ENCODE results near the gene CCT2.

Gene CCT2

DNA sequence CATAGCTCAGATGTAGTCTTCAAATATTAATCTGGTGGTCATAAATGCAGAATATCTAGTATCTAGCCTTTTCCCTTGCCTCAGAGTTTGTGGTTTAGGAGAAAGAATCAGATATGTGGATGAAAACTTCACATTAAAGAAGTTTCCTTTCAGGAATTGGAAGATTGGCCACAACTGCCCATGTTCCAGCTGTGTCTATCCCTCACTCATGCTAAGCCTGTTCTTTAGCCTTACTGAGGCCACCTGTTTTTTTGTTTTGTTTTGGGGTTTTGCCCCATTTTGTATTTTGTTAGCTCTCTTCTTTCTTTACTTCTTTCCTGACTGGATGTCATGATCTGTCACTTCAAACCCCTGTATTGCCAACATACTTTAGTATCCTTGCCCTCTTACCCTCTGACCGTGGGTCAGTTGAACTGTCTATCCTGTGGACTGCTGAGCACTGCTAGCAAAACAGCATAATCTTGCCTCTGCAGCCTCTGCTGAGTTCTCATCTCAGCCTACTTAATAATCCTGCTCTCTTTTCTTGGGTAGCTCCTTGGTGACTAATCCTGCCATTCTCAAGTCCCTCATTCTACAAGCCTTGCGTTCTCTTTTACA, 22.0 kb upstream of the CCT2 start:
- peaks cover 0 to 3% of the 10 kb centered on the region in 2 donors for H3K4me1 ChIP-seq (ENCODE audit: control insufficient read depth in 1 of 2, insufficient read depth in 2 of 2, low read length in 2 of 2)
- no peak overlapping the region for H3K27ac ChIP-seq (ENCODE audit: low read length)
- no peaks in the 10 kb centered on the region for H3K9me3 ChIP-seq (ENCODE audit: control insufficient read depth in 1 of 2, low read length in 2 of 2)
- H3K36me3 ChIP-seq (ENCODE audit: control insufficient read depth in 1 of 2, insufficient read depth in 2 of 2, low read length in 2 of 2) = peaks cover 10% of the 10 kb centered on the region in 2 donors
- H3K27me3 ChIP-seq (ENCODE audit: low read depth, low read length) = no peaks in the 10 kb centered on the region
- no peak overlapping the region for H3K4me3 ChIP-seq (ENCODE audit: low read depth in 1 of 2, low read length in 2 of 2)

DNA sequence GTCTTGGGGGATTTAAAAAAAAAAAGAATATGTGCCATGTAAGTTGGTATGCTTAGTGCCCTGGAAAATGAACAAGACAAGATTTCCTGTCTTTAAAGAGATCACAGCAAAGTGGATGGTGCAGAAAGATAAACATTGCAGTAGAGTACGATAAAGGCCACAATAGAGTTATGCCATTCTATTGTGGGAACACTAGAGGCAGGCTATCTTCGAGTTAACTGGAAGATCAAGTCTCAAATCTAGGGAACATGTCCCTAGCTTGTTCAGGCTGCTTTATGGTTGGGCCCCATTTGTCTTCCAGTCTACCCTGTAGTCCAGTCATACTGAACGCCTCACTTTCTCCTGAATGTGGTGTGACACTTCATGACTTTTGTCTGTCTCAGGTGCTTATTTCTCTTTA, 18.7 kb upstream of the CCT2 start:
- Histone ChIP-seq H3K4me3 (ENCODE audit: low read depth in 1 of 2, low read length in 2 of 2) (no peak overlapping the region), H3K27ac (ENCODE audit: low read length) (no peak overlapping the region), H3K9me3 (ENCODE audit: control insufficient read depth in 1 of 2, low read length in 2 of 2) (no peaks in the 10 kb centered on the region), H3K4me1 (ENCODE audit: control insufficient read depth in 1 of 2, insufficient read depth in 2 of 2, low read length in 2 of 2) (peaks cover 0 to 3% of the 10 kb centered on the region in 2 donors), H3K36me3 (ENCODE audit: control insufficient read depth in 1 of 2, insufficient read depth in 2 of 2, low read length in 2 of 2) (peaks cover 10 to 21% of the 10 kb centered on the region in 2 donors), H3K27me3 (ENCODE audit: low read depth, low read length) (no peaks in the 10 kb centered on the region)

DNA sequence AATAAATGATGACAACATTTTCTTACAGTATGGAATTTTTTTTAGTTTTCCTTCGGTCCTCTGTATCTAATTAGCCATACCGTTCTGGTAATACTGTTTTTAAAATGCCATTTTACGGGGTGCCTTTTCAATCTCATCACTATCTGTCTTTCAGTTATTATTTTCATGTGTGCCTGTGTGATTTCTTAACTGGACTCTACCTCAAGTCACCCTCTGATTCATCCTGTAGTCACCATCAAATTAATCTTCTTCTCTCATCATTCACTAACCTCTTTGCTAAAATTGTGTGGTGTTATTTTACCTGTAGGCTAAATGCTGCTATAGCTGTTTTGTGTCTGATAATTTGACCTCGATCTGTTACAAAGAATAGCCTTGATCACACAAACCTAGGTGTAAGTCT, 16.0 kb upstream of the CCT2 start:
- Histone ChIP-seq H3K27ac (ENCODE audit: low read length) (no peak overlapping the region), H3K9me3 (ENCODE audit: control insufficient read depth in 1 of 2, low read length in 2 of 2) (no peaks in the 10 kb centered on the region), H3K36me3 (ENCODE audit: control insufficient read depth in 1 of 2, insufficient read depth in 2 of 2, low read length in 2 of 2) (peaks cover 15 to 32% of the 10 kb centered on the region in 2 donors), H3K27me3 (ENCODE audit: low read depth, low read length) (no peaks in the 10 kb centered on the region), H3K4me1 (ENCODE audit: control insufficient read depth in 1 of 2, insufficient read depth in 2 of 2, low read length in 2 of 2) (peaks cover 0 to 3% of the 10 kb centered on the region in 2 donors), H3K4me3 (ENCODE audit: low read depth in 1 of 2, low read length in 2 of 2) (no peak overlapping the region)

DNA sequence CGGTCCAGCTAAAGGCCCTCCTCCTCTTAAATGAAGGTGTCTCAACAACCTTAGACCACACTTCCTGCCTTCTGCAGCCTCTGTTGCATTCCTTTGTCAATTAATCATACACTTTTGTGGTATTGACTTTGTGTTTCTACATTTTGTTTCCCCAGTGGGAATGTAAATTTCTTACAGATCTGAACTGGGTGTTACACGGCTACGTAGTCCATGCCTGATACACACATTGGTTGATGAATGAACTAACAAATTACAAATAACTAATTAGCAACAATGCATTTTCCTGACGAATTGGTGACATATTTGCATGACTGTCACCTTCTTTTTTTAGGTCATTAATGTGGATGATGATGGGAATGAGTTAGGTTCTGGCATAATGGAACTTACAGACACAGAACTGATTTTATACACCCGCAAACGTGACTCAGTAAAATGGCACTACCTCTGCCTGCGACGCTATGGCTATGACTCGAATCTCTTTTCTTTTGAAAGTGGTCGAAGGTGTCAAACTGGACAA, 15.2 kb upstream of the CCT2 start:
- Histone ChIP-seq H3K4me1 (ENCODE audit: control insufficient read depth in 1 of 2, insufficient read depth in 2 of 2, low read length in 2 of 2) (peaks cover 0 to 3% of the 10 kb centered on the region in 2 donors), H3K9me3 (ENCODE audit: control insufficient read depth in 1 of 2, low read length in 2 of 2) (no peaks in the 10 kb centered on the region), H3K36me3 (ENCODE audit: control insufficient read depth in 1 of 2, insufficient read depth in 2 of 2, low read length in 2 of 2) (peaks cover 20 to 33% of the 10 kb centered on the region in 2 donors), H3K4me3 (ENCODE audit: low read depth in 1 of 2, low read length in 2 of 2) (no peak overlapping the region), H3K27me3 (ENCODE audit: low read depth, low read length) (no peaks in the 10 kb centered on the region), H3K27ac (ENCODE audit: low read length) (no peak overlapping the region)

DNA sequence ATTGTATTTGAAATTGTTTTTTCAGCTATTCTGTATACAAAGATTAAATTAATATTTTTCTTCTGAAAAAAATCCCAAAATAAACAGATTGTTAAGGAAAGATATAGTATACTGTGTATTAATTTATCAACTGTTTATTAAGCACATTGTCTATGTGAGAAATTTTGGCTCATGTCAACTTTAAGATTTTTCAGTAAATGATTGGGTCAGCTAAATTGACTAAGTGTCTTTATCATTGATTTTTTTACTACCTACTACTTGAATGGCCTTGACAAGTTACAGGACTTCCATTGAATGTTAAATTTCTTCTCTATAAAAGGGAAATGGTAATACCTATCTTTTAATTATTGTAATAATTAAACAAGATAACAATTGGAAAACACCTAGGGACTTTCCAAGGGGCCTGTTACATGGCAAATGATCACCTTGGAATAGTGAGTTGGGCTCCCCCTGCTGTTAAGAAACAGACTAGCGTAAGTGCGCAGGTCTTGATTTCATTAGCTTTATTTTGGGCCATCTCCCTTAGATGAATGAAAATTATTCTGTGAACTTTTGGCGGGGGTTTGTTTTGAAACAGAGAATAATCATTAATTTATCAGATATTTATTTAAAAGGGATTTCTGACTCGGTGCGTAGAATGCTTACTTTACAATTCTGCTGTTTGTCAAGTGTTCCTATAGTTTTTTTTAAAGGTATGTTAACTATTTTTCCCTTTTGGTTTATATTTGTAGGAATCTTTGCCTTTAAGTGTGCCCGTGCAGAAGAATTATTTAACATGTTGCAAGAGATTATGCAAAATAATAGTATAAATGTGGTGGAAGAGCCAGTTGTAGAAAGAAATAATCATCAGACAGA, 14.5 kb upstream of the CCT2 start:
- Histone ChIP-seq H3K9me3 (ENCODE audit: control insufficient read depth in 1 of 2, low read length in 2 of 2) (no peaks in the 10 kb centered on the region), H3K27me3 (ENCODE audit: low read depth, low read length) (no peaks in the 10 kb centered on the region), H3K36me3 (ENCODE audit: control insufficient read depth in 1 of 2, insufficient read depth in 2 of 2, low read length in 2 of 2) (peaks cover 26 to 33% of the 10 kb centered on the region in 2 donors), H3K4me3 (ENCODE audit: low read depth in 1 of 2, low read length in 2 of 2) (no peak overlapping the region), H3K27ac (ENCODE audit: low read length) (no peak overlapping the region), H3K4me1 (ENCODE audit: control insufficient read depth in 1 of 2, insufficient read depth in 2 of 2, low read length in 2 of 2) (peaks cover 0 to 3% of the 10 kb centered on the region in 2 donors)

DNA sequence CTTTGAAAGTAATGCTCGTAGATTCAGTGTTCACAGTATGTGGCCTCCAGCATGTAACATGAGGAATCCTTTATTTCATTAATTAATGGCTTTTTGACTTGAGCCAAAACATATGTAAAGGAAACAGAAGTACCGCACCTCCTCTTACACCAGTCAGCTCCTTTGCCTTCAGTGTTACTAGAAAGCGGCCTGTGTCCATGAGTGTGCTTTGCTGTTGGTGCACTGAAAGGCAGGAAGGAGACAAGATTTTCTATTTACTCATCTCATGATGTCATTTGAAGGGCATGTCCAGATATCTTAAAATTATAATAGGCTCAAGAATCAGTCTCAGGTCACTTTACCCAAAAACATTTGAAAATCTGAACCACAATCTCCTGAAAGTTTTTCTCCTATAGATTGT, 9.9 kb upstream of the CCT2 start:
- Histone ChIP-seq H3K27me3 (ENCODE audit: low read depth, low read length) (no peaks in the 10 kb centered on the region), H3K27ac (ENCODE audit: low read length) (no peak overlapping the region), H3K4me1 (ENCODE audit: control insufficient read depth in 1 of 2, insufficient read depth in 2 of 2, low read length in 2 of 2) (no peaks in the 10 kb centered on the region), H3K9me3 (ENCODE audit: control insufficient read depth in 1 of 2, low read length in 2 of 2) (no peaks in the 10 kb centered on the region), H3K36me3 (ENCODE audit: control insufficient read depth in 1 of 2, insufficient read depth in 2 of 2, low read length in 2 of 2) (peaks cover 25 to 26% of the 10 kb centered on the region in 2 donors), H3K4me3 (ENCODE audit: low read depth in 1 of 2, low read length in 2 of 2) (no peak overlapping the region)

DNA sequence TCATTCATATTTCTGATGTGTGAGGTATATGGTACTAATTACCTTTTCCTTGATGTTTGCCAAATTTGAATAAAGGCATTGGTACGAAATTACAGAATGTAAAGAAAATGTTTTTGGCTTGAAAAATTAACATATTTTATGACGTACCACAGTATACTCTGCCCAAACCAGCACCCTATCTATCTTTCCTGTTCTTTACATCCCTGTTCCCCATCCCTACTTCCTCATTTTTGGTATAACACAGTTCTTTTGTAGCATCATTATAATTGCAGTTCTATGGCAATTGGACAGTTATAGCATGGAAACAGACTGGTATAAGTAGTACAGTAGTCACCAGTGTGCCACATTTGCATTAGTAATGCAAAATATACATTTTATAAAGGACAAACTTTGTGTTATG, 7.0 kb upstream of the CCT2 start:
- Histone ChIP-seq H3K4me1 (ENCODE audit: control insufficient read depth in 1 of 2, insufficient read depth in 2 of 2, low read length in 2 of 2) (no peaks in the 10 kb centered on the region), H3K27ac (ENCODE audit: low read length) (no peak overlapping the region), H3K36me3 (ENCODE audit: control insufficient read depth in 1 of 2, insufficient read depth in 2 of 2, low read length in 2 of 2) (peaks cover 16 to 19% of the 10 kb centered on the region in 2 donors), H3K27me3 (ENCODE audit: low read depth, low read length) (no peaks in the 10 kb centered on the region), H3K4me3 (ENCODE audit: low read depth in 1 of 2, low read length in 2 of 2) (no peak overlapping the region), H3K9me3 (ENCODE audit: control insufficient read depth in 1 of 2, low read length in 2 of 2) (no peaks in the 10 kb centered on the region)

DNA sequence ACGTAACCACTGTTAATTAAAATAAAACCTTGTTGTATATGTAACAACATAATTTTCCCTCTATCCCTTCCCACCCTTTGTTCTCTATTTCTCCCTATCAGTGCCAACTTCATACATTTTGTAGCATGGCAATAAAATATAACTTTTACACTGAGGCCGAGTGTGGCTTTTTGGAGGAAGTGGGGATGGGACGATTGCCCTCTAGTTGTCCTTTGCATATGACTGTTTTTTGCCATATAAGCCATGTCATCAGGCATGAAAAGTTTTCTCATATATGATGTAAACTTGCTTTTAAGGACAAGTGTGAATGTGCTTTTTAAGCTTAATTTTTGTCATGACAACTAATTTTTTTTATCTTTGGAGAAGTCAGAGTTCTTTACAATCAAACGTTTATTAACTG, 6.2 kb upstream of the CCT2 start:
- Histone ChIP-seq H3K36me3 (ENCODE audit: control insufficient read depth in 1 of 2, insufficient read depth in 2 of 2, low read length in 2 of 2) (peaks cover 13 to 16% of the 10 kb centered on the region in 2 donors), H3K27ac (ENCODE audit: low read length) (no peak overlapping the region), H3K4me1 (ENCODE audit: control insufficient read depth in 1 of 2, insufficient read depth in 2 of 2, low read length in 2 of 2) (no peaks in the 10 kb centered on the region), H3K27me3 (ENCODE audit: low read depth, low read length) (no peaks in the 10 kb centered on the region), H3K4me3 (ENCODE audit: low read depth in 1 of 2, low read length in 2 of 2) (no peak overlapping the region), H3K9me3 (ENCODE audit: control insufficient read depth in 1 of 2, low read length in 2 of 2) (no peaks in the 10 kb centered on the region)

DNA sequence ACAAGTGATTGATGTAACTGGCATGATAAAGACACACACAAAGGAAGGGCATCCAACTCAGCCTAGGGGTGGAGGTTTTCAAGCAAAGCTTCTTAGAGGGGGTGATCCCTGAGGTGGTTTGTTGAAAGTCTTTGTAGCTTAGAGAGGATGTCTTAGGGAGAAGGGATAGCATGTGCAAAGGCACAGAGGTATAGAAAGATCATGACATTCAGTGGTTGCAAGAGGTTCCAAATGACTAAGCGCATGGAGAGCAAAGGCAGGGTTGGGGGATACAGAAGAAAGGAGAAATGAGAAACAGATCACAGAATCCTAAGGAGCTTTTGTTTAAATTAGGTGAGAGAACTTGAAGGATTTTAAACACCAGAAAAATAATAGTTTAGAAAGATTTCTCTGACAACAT, 5.2 kb upstream of the CCT2 start:
- H3K4me3 ChIP-seq (ENCODE audit: low read depth in 1 of 2, low read length in 2 of 2) = no peak overlapping the region
- H3K9me3 ChIP-seq (ENCODE audit: control insufficient read depth in 1 of 2, low read length in 2 of 2) = no peaks in the 10 kb centered on the region
- no peak overlapping the region for H3K27ac ChIP-seq (ENCODE audit: low read length)
- H3K27me3 ChIP-seq (ENCODE audit: low read depth, low read length) = no peaks in the 10 kb centered on the region
- H3K4me1 ChIP-seq (ENCODE audit: control insufficient read depth in 1 of 2, insufficient read depth in 2 of 2, low read length in 2 of 2) = no peaks in the 10 kb centered on the region
- H3K36me3 ChIP-seq (ENCODE audit: control insufficient read depth in 1 of 2, insufficient read depth in 2 of 2, low read length in 2 of 2) = peaks cover 4 to 5% of the 10 kb centered on the region in 2 donors

DNA sequence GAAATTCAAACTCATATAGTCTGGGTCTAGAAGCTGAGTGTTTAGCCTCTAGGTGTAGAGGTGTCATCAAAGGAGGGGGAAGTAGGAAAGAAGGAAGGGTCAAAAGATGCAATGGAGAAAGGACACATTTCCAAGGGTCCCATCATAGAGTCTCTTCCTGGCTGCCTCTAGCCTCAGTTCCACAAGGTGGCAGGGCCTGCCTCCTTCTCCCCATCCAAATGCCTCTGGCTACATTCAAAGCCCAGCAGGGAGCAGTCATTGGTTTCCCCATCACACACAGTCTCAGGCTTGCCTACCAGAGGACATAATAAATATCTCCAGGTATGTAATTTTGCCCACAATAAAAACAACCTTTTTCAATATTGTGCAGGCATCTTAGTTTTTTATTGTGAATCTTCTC, 2.1 kb upstream of the CCT2 start:
- Histone ChIP-seq H3K4me1 (ENCODE audit: control insufficient read depth in 1 of 2, insufficient read depth in 2 of 2, low read length in 2 of 2) (peaks cover 0 to 6% of the 10 kb centered on the region in 2 donors), H3K9me3 (ENCODE audit: control insufficient read depth in 1 of 2, low read length in 2 of 2) (no peaks in the 10 kb centered on the region), H3K27me3 (ENCODE audit: low read depth, low read length) (no peaks in the 10 kb centered on the region), H3K27ac (ENCODE audit: low read length) (no peak overlapping the region), H3K4me3 (ENCODE audit: low read depth in 1 of 2, low read length in 2 of 2) (no peak overlapping the region), H3K36me3 (ENCODE audit: control insufficient read depth in 1 of 2, insufficient read depth in 2 of 2, low read length in 2 of 2) (peaks cover 10 to 18% of the 10 kb centered on the region in 2 donors)

DNA sequence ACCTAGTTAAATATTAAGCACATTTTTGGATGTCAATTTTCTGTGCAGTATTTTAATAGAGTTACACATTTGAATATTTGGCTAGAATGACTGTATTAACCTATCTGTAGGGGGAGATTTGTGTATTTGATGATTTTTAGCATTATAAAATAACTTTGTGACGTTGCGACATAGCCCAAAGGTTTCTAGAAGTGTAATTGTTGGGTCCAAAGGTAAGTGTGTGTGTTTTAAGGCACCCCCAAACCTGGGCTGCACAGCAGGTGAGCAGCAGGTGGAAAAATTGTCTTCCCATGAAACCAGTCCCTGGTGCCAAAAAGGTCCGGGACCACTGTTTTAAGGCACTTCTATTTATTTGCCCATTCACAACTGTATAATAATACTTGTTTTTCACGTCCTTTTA, 3.3 kb downstream of the CCT2 start:
- Histone ChIP-seq H3K4me1 (ENCODE audit: control insufficient read depth in 1 of 2, insufficient read depth in 2 of 2, low read length in 2 of 2) (peaks cover 0 to 6% of the 10 kb centered on the region in 2 donors), H3K27ac (ENCODE audit: low read length) (no peak overlapping the region), H3K4me3 (ENCODE audit: low read depth in 1 of 2, low read length in 2 of 2) (no peak overlapping the region), H3K27me3 (ENCODE audit: low read depth, low read length) (no peaks in the 10 kb centered on the region), H3K9me3 (ENCODE audit: control insufficient read depth in 1 of 2, low read length in 2 of 2) (no peaks in the 10 kb centered on the region), H3K36me3 (ENCODE audit: control insufficient read depth in 1 of 2, insufficient read depth in 2 of 2, low read length in 2 of 2) (peaks cover 50 to 70% of the 10 kb centered on the region in 2 donors)
